Peyer's patch (tissue), 4 donors: ENCODE data around the gene NAA15.

Experiments used
- CTCF ChIP-seq, 6 experiments: fragments of 450-650 bp in 4 of 6; fragments of 200-600 bp in 2 of 6; sonication (generic) in 1 of 6; IDR thresholded peaks; one replicate each; pipeline ENCODE4 v1.5.1; 2017 to 2019; ENCODE audit warnings: antibody characterized with exemption in 6 of 6, mild to moderate bottlenecking in 3 of 6, moderate library complexity in 1 of 6
- POLR2A ChIP-seq, 2 donors: fragments of 450-650 bp; IDR thresholded peaks; one replicate each; pipeline ENCODE4 v1.5.1; 2017; ENCODE audit warnings: antibody characterized with exemption in 2 of 2, mild to moderate bottlenecking in 2 of 2, moderate library complexity in 2 of 2

- no peak for TF ChIP-seq POLR2A (IDR thresholded peaks at IDR 0.05)
- no peak for TF ChIP-seq CTCF (IDR thresholded peaks at IDR 0.05)
These were observed 119.3 kb downstream of the NAA15 start for GRCh38 chr4:139420652-139421051.
